Trophoblast cell (in vitro differentiated cells and primary cell): ENCODE data around the gene MPDU1.

Source experiments
- DNase-seq, 2 donors: peaks; one replicate each; pipeline ENCODE4 v3.0.0-alpha.2; 2016
- H2AFZ ChIP-seq: 2 replicates; pipeline ENCODE4 v1.6.1; 2013; ENCODE audit warnings: low read length, moderate library complexity, mild to moderate bottlenecking; ENCODE audit not compliant: insufficient read depth, poor library complexity
- H2AK5ac ChIP-seq: 2 replicates; pipeline ENCODE4 v1.6.1; 2013; ENCODE audit warnings: mild to moderate bottlenecking, low read length
- H2BK120ac ChIP-seq: 2 replicates; pipeline ENCODE4 v1.6.1; 2013; ENCODE audit warnings: low read length, mild to moderate bottlenecking, moderate library complexity; ENCODE audit not compliant: insufficient read depth, poor library complexity
- H2BK12ac ChIP-seq: 2 replicates; pipeline ENCODE4 v1.6.1; 2013; ENCODE audit warnings: mild to moderate bottlenecking, low read length, moderate library complexity
- H2BK5ac ChIP-seq: 2 replicates; pipeline ENCODE4 v1.6.1; 2013; ENCODE audit warnings: low read length, low read depth, moderate library complexity, mild to moderate bottlenecking; ENCODE audit not compliant: poor library complexity
- H3K14ac ChIP-seq: 2 replicates; pipeline ENCODE4 v1.6.1; 2013; ENCODE audit warnings: mild to moderate bottlenecking, low read length
- H3K18ac ChIP-seq: 2 replicates; pipeline ENCODE4 v1.6.1; 2013; ENCODE audit warnings: mild to moderate bottlenecking, low read length
- H3K23ac ChIP-seq: 2 replicates; pipeline ENCODE4 v1.6.1; 2013; ENCODE audit warnings: low read length
- H3K27ac ChIP-seq: 2 replicates; pipeline ENCODE4 v1.5.1; 2013; ENCODE audit warnings: low read depth, mild to moderate bottlenecking, inconsistent platforms, low read length, moderate library complexity
- H3K27me3 ChIP-seq: 2 replicates; pipeline ENCODE4 v1.6.1; 2013; ENCODE audit warnings: inconsistent platforms, mild to moderate bottlenecking, low read length, moderate library complexity; ENCODE audit not compliant: insufficient read depth
- H3K36me3 ChIP-seq, 2 experiments: 1 replicate in 1 of 2; 2 replicates in 1 of 2; pipeline ENCODE4 v1.6.1; 2013; ENCODE audit warnings: low read length in 2 of 2, mild to moderate bottlenecking in 2 of 2, moderate library complexity in 1 of 2; ENCODE audit not compliant: insufficient read depth in 2 of 2, control insufficient read depth in 1 of 2
- H3K4ac ChIP-seq: 2 replicates; pipeline ENCODE4 v1.6.1; 2013; ENCODE audit warnings: low read depth, mild to moderate bottlenecking, low read length, moderate library complexity
- H3K4me1 ChIP-seq, 2 experiments: 1 replicate in 1 of 2; 2 replicates in 1 of 2; pipeline ENCODE4 v1.6.1; 2013; ENCODE audit warnings: low read length in 2 of 2, mild to moderate bottlenecking in 2 of 2, moderate library complexity in 1 of 2; ENCODE audit not compliant: insufficient read depth in 2 of 2, control insufficient read depth in 1 of 2
- H3K4me2 ChIP-seq: 2 replicates; pipeline ENCODE4 v1.6.1; 2013; ENCODE audit warnings: inconsistent platforms, mild to moderate bottlenecking, low read length, moderate library complexity
- H3K4me3 ChIP-seq: 2 replicates; pipeline ENCODE4 v1.5.1; 2013; ENCODE audit warnings: mild to moderate bottlenecking, low read depth, low read length, inconsistent platforms
- H3K79me1 ChIP-seq: one replicate; pipeline ENCODE4 v1.6.1; 2013; ENCODE audit warnings: low read length
- H3K79me2 ChIP-seq: 2 replicates; pipeline ENCODE4 v1.6.1; 2013; ENCODE audit warnings: low read length, mild to moderate bottlenecking; ENCODE audit not compliant: control insufficient read depth, insufficient read depth, poor library complexity
- H3K9ac ChIP-seq: 2 replicates; pipeline ENCODE4 v1.6.1; 2013; ENCODE audit warnings: mild to moderate bottlenecking, low read length
- H3K9me3 ChIP-seq: 2 replicates; pipeline ENCODE4 v1.6.1; 2013; ENCODE audit warnings: low read depth, mild to moderate bottlenecking, control low read depth, inconsistent platforms, low read length; ENCODE audit not compliant: insufficient read depth
- H4K12ac ChIP-seq: 2 replicates; pipeline ENCODE4 v1.6.1; 2013; ENCODE audit warnings: low read depth, mild to moderate bottlenecking, low read length, moderate library complexity
- H4K8ac ChIP-seq: 2 replicates; pipeline ENCODE4 v1.6.1; 2013; ENCODE audit warnings: low read depth, mild to moderate bottlenecking, low read length, moderate library complexity
- H4K91ac ChIP-seq: one replicate; pipeline ENCODE4 v1.6.1; 2013; ENCODE audit warnings: low read depth, mild to moderate bottlenecking, low read length, moderate library complexity
- WGBS: extraction: QIAGEN DNeasy Blood & Tissue Kit; methylation state at CpG from one replicate; pipeline ENCODE4 v1.1.7; 2013; ENCODE audit warnings: missing lambda C conversion rate; ENCODE audit not compliant: insufficient read length, insufficient coverage; ENCODE audit errors: extremely low coverage; 5-methylcytosine and 5-hydroxymethylcytosine counted together

MPDU1 gene

DNA sequence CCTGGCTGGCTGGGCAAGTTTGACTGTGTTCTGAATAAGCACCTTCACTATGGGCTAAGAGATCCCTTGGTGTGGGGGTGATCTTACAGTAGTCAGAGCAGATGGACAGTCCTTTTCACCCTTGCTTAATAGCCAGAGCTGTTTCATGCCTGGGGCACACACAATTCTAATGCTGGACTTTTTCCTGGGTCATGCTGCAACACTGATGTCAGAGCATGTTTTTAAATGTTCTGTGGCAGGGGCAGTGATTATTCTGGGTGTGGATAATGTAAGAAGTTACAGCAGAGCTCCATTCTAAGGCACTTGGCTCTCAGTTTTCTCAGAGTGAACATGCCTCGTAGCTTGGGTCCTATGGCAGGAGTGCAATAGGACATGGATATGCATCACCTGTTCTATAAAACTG is 8.2 kb upstream of the MPDU1 start:
- DNase-seq: no peak
- Histone ChIP-seq H3K14ac (no peak overlapping the region), H3K79me1 (peaks cover 12% of the 10 kb centered on the region), H3K9me3 (peaks cover 2% of the 10 kb centered on the region), H3K23ac (no peak overlapping the region), H3K79me2 (peaks cover 14% of the 10 kb centered on the region), H4K91ac (no peak overlapping the region), H3K27me3 (no peaks in the 10 kb centered on the region), H3K4me1 (peaks cover 2 to 15% of the 10 kb centered on the region in 2 experiments), H2BK5ac (no peak overlapping the region), H3K4ac (no peak overlapping the region), H2BK12ac (no peak overlapping the region), H3K27ac (no peak overlapping the region), H2AK5ac (no peak overlapping the region), H3K9ac (no peak overlapping the region), H2BK120ac (no peak overlapping the region), H3K4me3 (no peak overlapping the region), H3K18ac (no peak overlapping the region), H4K8ac (no peak overlapping the region), H2AFZ (no peak overlapping the region), H3K4me2 (peak overlapping the region; percentile 14), H3K36me3 (peaks cover 45 to 65% of the 10 kb centered on the region in 2 experiments), H4K12ac (no peak overlapping the region)
- WGBS: no CpG with 5 or more reads among the region's 1 CpG

DNA sequence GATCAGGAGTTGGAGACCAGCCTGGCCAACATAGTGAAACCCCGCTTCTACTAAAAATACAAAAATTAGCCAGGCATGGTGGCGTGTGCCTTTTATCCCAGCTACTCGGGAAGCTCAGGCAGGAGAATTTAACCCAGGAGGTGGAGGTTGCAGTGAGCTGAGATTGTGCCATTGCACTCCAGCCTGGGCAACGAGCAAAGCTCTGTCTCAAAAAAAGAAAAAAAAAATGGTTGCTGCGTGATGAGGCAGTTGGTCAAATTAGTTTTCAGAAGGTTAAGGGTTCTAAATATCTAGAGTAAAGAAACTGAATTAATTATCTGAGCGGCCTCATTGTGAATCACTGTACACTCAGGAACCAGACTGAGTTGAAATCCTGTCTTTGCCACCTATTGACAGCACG is 7.7 kb upstream of the MPDU1 start:
- H4K12ac ChIP-seq: no peak overlapping the region
- H3K14ac ChIP-seq: no peak overlapping the region
- no peak overlapping the region for H2AFZ ChIP-seq
- H2AK5ac ChIP-seq: no peak overlapping the region
- peaks cover 12% of the 10 kb centered on the region for H3K79me1 ChIP-seq
- no peak for DNase-seq
- H3K79me2 ChIP-seq: peaks cover 14% of the 10 kb centered on the region
- H2BK12ac ChIP-seq: no peak overlapping the region
- H3K9ac ChIP-seq: no peak overlapping the region
- no peaks in the 10 kb centered on the region for H3K27me3 ChIP-seq
- WGBS: no CpG with 5 or more reads among the region's 7 CpGs
- H3K27ac ChIP-seq: no peak overlapping the region
- no peak overlapping the region for H3K4me3 ChIP-seq
- H3K4me1 ChIP-seq: peaks cover 2 to 15% of the 10 kb centered on the region in 2 experiments
- H3K9me3 ChIP-seq: peaks cover 2% of the 10 kb centered on the region
- H2BK5ac ChIP-seq: no peak overlapping the region
- H2BK120ac ChIP-seq: no peak overlapping the region
- no peak overlapping the region for H3K23ac ChIP-seq
- H3K18ac ChIP-seq: no peak overlapping the region
- H3K4ac ChIP-seq: no peak overlapping the region
- H4K91ac ChIP-seq: no peak overlapping the region
- H3K36me3 ChIP-seq: peaks cover 42 to 63% of the 10 kb centered on the region in 2 experiments
- H3K4me2 ChIP-seq: no peak overlapping the region
- H4K8ac ChIP-seq: no peak overlapping the region

DNA sequence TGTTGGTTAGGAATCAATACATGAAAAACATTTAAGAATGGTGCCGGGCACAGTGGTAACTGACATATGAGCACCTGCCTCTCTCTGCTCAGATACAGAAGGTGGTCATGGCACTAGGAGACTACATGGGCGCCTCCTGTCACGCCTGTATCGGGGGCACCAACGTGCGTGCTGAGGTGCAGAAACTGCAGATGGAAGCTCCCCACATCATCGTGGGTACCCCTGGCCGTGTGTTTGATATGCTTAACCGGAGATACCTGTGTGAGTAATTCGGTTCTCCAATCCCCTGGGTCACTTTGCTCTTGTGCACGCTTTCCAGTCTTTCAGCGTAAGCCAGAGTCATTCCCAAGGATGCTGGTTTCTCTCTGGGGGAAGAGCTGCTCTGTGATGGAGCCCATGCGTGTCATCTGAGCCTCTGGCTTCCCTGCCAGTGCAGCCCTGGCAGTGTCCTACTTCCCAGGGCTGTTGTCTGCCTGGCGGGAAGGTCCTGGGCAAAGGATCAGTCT is 7.2 kb upstream of the MPDU1 start:
- H2AK5ac ChIP-seq: no peak overlapping the region
- H3K27ac ChIP-seq: no peak overlapping the region
- no peak overlapping the region for H3K14ac ChIP-seq
- peaks cover 14% of the 10 kb centered on the region for H3K79me2 ChIP-seq
- H3K9me3 ChIP-seq: peaks cover 4% of the 10 kb centered on the region
- H2AFZ ChIP-seq: no peak overlapping the region
- no peak overlapping the region for H3K4ac ChIP-seq
- no peak overlapping the region for H2BK5ac ChIP-seq
- H4K8ac ChIP-seq: no peak overlapping the region
- H3K27me3 ChIP-seq: no peaks in the 10 kb centered on the region
- H3K4me3 ChIP-seq: no peak overlapping the region
- H4K12ac ChIP-seq: no peak overlapping the region
- H2BK120ac ChIP-seq: no peak overlapping the region
- WGBS: no CpG with 5 or more reads among the region's 14 CpGs
- H3K79me1 ChIP-seq: peaks cover 12% of the 10 kb centered on the region
- H3K4me2 ChIP-seq: no peak overlapping the region
- no peak overlapping the region for H3K18ac ChIP-seq
- H4K91ac ChIP-seq: no peak overlapping the region
- H3K9ac ChIP-seq: no peak overlapping the region
- H2BK12ac ChIP-seq: no peak overlapping the region
- peaks cover 39 to 59% of the 10 kb centered on the region in 2 experiments for H3K36me3 ChIP-seq
- H3K4me1 ChIP-seq: peaks cover 2 to 15% of the 10 kb centered on the region in 2 experiments
- no peak for DNase-seq
- no peak overlapping the region for H3K23ac ChIP-seq

DNA sequence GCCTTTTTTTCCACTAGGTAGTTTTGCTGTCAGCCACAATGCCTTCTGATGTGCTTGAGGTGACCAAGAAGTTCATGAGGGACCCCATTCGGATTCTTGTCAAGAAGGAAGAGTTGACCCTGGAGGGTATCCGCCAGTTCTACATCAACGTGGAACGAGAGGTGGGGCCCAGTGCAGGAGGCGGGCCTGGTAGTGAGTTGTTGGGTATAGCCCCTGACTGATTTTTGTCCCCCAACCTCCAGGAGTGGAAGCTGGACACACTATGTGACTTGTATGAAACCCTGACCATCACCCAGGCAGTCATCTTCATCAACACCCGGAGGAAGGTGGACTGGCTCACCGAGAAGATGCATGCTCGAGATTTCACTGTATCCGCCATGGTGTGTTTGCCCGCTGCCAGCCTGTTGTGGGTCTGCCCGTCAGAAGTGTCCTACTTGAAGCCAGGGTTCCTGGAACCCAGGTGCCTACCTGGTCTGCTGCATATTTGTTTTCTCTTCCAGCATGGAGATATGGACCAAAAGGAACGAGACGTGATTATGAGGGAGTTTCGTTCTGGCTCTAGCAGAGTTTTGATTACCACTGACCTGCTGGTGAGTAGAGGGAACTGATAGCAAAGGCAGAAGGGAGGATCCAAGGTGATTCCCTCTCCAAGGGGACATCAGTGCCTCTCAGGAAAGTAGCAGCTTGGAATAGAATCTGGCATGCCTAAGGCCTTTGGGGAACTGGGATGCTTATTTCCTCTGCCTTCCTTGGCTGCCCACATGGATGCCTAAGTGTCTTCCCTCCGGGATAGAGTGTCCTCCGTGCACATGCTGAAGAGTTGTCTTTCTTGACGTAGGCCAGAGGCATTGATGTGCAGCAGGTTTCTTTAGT is 6.1 kb upstream of the MPDU1 start:
- Histone ChIP-seq H4K8ac (no peak overlapping the region), H2BK12ac (no peak overlapping the region), H3K14ac (no peak overlapping the region), H3K18ac (no peak overlapping the region), H2AK5ac (no peak overlapping the region), H3K79me2 (peaks cover 14% of the 10 kb centered on the region), H2BK5ac (no peak overlapping the region), H3K36me3 (peaks cover 39 to 59% of the 10 kb centered on the region in 2 experiments), H3K27ac (no peak overlapping the region), H3K4ac (no peak overlapping the region), H3K23ac (no peak overlapping the region), H3K4me1 (peaks cover 2 to 11% of the 10 kb centered on the region in 2 experiments), H3K9me3 (peaks cover 4% of the 10 kb centered on the region), H4K12ac (no peak overlapping the region), H3K4me2 (no peak overlapping the region), H3K9ac (no peak overlapping the region), H3K27me3 (no peaks in the 10 kb centered on the region), H4K91ac (no peak overlapping the region), H3K79me1 (peaks cover 8% of the 10 kb centered on the region), H2BK120ac (no peak overlapping the region), H2AFZ (no peak overlapping the region), H3K4me3 (no peak overlapping the region)
- DNase-seq: no peak
- WGBS: no CpG with 5 or more reads among the region's 17 CpGs
